ENCODE data around the gene FBXO36.

Gene FBXO36

DNA sequence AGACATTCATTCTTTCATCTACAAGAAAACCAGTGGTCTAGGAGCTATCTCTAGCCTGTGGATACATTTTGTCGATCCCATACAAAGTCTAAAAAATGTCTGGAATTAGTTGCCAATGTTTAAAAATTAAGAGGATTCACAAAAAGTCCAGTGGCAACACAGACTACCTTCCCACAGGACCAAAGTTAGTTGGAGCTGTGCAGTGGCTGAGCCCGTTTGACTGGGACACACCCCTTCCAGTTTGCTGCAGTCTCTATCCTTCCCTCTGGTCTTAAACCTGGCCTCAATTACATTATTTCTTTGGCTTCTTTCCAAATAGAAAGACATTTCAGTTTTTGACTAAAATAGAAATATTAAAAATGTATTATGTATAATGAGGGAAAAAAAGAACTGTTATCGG, 127.8 kb downstream of the FBXO36 start:
- DNase-seq (ENCODE audit: low spot score), result no peak

DNA sequence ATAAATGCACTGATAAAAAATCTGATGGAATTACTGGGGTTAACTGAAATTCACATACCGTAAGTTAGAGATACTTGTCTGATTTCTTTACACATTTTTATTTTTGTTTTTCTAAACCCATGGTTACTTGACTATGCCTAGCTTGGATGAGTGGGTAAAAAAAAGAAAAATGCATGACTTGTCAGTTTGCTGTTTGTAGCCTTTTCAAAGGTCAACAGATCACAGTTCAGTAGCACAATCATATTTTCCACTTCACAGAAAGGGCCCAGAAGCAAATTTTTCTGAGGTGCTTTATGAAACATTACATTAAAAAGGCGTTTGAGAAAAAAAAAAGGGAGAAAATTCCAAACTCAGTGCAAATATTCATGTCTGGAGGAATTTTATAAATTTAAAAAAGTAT, 130.0 kb downstream of the FBXO36 start:
- DNase-seq (ENCODE audit: low spot score), result no peak

DNA sequence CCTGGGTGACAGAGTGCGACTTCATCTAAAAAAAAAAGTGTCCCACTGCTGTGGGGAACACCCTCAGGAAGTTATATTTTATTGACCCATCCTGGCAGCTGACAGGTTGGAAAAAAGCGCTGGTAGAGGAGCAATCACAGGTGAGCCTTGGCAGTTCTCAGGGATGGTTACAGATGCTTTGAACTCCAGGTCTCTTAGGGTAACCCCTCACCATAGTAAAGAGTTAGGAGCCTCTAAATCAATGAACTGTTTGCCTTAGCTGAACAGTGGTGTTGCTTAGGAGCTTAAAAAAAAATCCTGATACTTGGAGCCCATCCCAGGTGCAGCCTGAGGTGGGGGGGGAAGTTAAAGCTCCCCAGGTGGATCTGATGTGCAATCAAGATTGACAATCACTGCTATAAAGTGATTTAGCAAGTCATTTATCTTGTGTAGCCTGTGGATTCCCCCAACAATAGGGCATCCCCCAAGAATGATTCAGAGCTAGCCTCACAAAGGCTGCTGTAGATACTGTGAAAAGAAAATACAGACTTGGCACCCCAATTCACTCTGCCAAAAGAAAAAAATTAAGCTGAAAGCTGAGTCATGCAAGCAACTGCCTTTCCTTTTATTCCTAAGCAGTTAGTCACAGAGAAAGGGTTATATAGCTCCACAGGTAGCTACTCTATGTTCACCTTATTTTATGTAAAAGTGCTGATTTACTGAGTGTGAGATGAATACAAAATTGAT, 131.6 kb downstream of the FBXO36 start:
- no peak for DNase-seq (ENCODE audit: low spot score)

DNA sequence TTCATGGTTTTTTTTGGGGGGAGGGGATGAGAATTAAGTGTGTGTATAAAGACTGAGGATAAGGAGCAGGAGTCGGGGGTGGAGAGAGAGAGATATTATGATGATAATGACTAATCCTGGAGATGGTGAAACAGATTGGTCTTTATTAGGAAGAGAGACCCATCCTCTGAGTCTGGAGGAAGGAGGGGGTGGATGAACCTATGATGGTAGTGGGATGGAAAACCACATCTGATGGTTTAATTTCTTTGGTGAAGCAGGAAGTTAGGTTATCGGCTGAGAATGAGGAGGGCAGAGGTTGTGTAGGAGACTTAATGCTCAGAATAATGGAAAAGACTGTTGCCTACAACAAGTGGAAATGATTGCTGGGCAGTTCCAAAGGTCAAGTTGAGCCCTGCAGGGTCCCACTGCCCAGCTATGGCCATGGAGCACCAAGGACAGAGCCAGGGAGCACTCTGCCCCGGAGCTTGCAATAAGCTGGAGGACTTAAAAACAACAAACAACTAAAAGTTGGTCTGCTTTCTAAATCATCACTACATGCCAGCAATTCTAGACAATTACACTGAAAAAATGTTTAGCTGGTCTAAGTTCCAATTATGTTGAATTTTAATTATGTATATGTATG, 138.5 kb downstream of the FBXO36 start:
- no peak for DNase-seq (ENCODE audit: low spot score)
